IPS-20b (cell line): ENCODE results near the gene SLC46A2.

Experiments
- H3K27ac ChIP-seq: one replicate; pipeline ENCODE4 v1.5.1; 2013; ENCODE audit warnings: low read length
- H3K27me3 ChIP-seq: 2 replicates; pipeline ENCODE4 v1.6.1; 2013; ENCODE audit warnings: mild to moderate bottlenecking, low read length, inconsistent platforms; ENCODE audit not compliant: insufficient read depth
- H3K36me3 ChIP-seq: 2 replicates; pipeline ENCODE4 v1.6.1; 2013; ENCODE audit warnings: low read depth, mild to moderate bottlenecking, inconsistent platforms, low read length, moderate library complexity; ENCODE audit not compliant: insufficient read depth
- H3K4me1 ChIP-seq: 2 replicates; pipeline ENCODE4 v1.6.1; 2013; ENCODE audit warnings: mild to moderate bottlenecking, control low read depth, inconsistent platforms, low read length, moderate library complexity; ENCODE audit not compliant: insufficient read depth
- H3K4me3 ChIP-seq: 2 replicates; pipeline ENCODE4 v1.5.1; 2013; ENCODE audit warnings: mild to moderate bottlenecking, low read length, inconsistent platforms
- H3K9ac ChIP-seq: 2 replicates; pipeline ENCODE4 v1.6.1; 2013; ENCODE audit warnings: low read depth, mild to moderate bottlenecking, inconsistent platforms, low read length, moderate library complexity
- H3K9me3 ChIP-seq: 2 replicates; pipeline ENCODE4 v1.6.1; 2013; ENCODE audit warnings: mild to moderate bottlenecking, low read depth, low read length, inconsistent platforms; ENCODE audit not compliant: insufficient read depth

The SLC46A2 gene

DNA sequence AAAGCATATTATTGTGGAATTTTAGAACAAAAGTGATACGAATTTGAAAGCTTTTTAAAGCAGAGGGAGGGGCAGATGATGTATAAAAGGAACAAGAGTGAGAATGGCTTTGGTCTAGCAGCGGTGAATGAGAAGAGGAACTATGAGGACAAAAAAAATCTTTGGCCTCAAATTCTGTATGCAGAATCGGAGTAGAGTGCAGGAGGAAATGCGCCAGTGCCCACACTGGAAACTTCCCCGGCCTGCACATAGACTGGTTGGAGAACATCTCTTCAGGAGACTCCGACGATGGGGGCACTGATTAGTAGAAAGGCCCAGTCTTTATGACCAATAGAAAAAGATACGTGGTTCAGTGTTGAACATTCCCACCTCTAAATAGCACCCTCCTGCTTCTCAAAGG, 51.3 kb downstream of the SLC46A2 start:
- Histone ChIP-seq H3K36me3 (peaks cover 19% of the 10 kb centered on the region), H3K27me3 (no peaks in the 10 kb centered on the region), H3K4me3 (no peak overlapping the region), H3K27ac (no peak overlapping the region), H3K9me3 (no peaks in the 10 kb centered on the region), H3K4me1 (0 out of 2 replicates have a peak, but pooled peaks cover 4% of the 10 kb centered on the region), H3K9ac (no peak overlapping the region)

DNA sequence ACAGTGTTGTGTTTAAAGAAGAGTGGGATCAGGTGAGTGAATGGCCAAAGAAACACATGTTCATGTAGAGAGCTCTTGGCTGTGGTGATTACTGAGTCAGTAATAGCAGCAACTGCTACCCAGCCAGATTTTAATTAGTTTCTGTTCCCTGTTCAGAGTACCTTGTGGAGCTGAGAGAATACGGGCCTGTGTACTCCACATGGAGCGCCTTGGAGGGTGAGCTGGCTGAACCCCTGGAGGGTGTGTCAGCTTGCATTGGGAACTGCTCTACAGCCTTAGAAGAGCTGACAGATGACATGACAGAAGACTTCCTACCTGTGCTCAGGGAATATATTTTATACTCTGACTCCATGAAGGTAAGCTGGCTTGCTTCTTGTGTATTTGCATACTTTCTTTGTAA, 52.3 kb downstream of the SLC46A2 start:
- no peaks in the 10 kb centered on the region for H3K9me3 ChIP-seq
- no peak overlapping the region for H3K4me3 ChIP-seq
- no peaks in the 10 kb centered on the region for H3K27me3 ChIP-seq
- H3K9ac ChIP-seq = no peak overlapping the region
- H3K36me3 ChIP-seq = peaks cover 19% of the 10 kb centered on the region
- H3K27ac ChIP-seq = no peak overlapping the region
- H3K4me1 ChIP-seq = 0 out of 2 replicates have a peak, but pooled peaks cover 4% of the 10 kb centered on the region

DNA sequence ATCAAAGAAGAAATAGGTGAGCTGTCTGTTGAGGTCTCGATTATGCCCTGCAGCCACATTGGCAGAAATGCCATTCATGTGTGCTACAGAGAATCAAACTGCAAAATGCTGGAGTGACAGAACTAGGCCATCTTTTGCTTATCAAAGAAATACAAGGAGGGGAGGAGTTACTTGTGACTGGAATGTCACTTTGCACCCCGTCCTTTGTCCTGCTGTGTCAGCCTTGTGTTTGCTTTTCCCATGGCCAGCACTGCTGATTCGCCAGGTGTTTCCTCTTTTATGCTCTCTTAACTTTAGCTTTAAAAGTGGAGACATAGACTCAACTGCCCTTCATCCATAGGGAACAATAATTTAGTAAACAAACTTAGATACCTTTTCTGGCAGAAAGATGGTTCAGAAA, 54.3 kb downstream of the SLC46A2 start:
- peaks cover 19% of the 10 kb centered on the region for H3K36me3 ChIP-seq
- H3K27me3 ChIP-seq = no peaks in the 10 kb centered on the region
- H3K9ac ChIP-seq = no peak overlapping the region
- H3K27ac ChIP-seq = no peak overlapping the region
- H3K4me1 ChIP-seq = 0 out of 2 replicates have a peak, but pooled peaks cover 4% of the 10 kb centered on the region
- H3K4me3 ChIP-seq = no peak overlapping the region
- H3K9me3 ChIP-seq = no peaks in the 10 kb centered on the region

DNA sequence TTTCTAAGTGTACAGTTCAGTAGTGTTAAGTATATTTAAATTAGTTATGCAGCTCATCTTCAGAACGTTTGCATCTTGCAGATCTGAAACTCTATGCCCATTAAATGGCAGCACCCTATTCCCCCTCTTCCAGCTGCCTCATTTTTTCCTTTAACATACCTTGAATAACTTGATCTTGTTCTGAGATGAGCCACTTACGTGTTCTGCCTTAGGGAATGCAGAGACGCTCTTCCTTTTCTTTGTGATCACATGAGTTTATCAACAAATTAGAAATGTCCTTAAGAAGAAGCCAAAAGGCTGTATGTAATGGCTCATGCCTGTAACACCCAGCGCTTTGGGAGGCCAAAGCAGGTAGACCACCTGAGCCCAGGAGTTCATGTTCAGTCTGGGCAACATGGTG, 57.6 kb downstream of the SLC46A2 start:
- Histone ChIP-seq H3K9me3 (no peaks in the 10 kb centered on the region), H3K36me3 (peaks cover 5% of the 10 kb centered on the region), H3K4me1 (0 out of 2 replicates have a peak, but pooled peaks cover 4% of the 10 kb centered on the region), H3K27me3 (no peaks in the 10 kb centered on the region), H3K9ac (no peak overlapping the region), H3K4me3 (no peak overlapping the region), H3K27ac (no peak overlapping the region)

DNA sequence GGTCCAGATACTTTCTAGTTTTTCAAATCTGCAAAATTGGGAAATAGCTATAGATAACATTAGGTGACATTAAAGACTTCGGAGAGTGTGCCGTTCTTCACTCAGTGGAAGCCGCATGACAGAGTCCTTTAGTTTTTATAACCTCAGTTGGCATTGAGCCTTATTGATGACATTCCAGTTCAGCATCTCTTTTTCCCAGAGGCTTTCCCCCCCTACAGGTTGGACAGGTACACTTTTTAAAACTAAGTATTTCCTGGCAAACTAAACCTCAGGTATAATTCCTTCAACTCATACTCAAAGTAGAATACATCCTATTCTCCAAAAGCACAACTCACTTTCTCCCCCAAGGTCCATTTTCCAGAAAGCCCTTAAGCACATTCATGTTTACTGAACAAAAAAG, 58.7 kb downstream of the SLC46A2 start:
- no peak overlapping the region for H3K9ac ChIP-seq
- no peak overlapping the region for H3K4me3 ChIP-seq
- no peak overlapping the region for H3K27ac ChIP-seq
- no peaks in the 10 kb centered on the region for H3K27me3 ChIP-seq
- no peaks in the 10 kb centered on the region for H3K9me3 ChIP-seq
- H3K36me3 ChIP-seq = peaks cover 4% of the 10 kb centered on the region
- H3K4me1 ChIP-seq = 0 out of 2 replicates have a peak, but pooled peaks cover 4% of the 10 kb centered on the region

DNA sequence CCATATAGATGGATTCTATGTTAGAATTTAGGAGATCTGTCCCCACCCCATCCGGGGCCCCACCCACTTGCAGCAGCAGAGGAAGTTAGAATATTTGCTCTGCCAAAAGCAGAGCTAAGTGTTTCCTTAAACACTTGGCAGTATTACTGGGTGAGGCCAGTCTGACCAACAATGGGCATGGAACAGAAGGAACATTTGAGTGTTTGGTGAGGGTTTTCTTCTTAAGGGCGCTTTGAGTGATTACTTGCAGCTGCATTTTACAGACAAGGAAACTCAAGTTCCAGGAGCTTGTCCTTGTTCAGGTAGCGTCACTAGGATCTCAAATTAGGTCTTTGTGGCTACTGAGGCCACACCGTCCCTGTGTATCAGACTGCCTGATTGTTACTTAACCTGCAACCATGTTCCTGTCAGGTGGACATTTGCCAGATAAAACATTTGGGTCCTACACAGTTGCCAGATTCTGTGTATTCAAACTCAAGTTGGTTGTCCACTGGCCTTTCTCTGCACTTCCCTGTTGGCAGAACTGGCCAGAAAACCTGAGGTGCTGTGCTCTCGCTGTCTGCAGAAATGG, 59.3 kb downstream of the SLC46A2 start:
- no peak overlapping the region for H3K4me3 ChIP-seq
- no peaks in the 10 kb centered on the region; the same call in 1 of the 2 replicates for H3K36me3 ChIP-seq
- H3K27ac ChIP-seq = no peak overlapping the region
- no peaks in the 10 kb centered on the region for H3K9me3 ChIP-seq
- no peaks in the 10 kb centered on the region for H3K4me1 ChIP-seq
- no peaks in the 10 kb centered on the region for H3K27me3 ChIP-seq
- no peak overlapping the region for H3K9ac ChIP-seq
